ENCODE data around the gene ANKRD39.
A peak's percentile ranks its signal among the peaks of the same experiment; 100 is the strongest.

The ANKRD39 gene

DNA sequence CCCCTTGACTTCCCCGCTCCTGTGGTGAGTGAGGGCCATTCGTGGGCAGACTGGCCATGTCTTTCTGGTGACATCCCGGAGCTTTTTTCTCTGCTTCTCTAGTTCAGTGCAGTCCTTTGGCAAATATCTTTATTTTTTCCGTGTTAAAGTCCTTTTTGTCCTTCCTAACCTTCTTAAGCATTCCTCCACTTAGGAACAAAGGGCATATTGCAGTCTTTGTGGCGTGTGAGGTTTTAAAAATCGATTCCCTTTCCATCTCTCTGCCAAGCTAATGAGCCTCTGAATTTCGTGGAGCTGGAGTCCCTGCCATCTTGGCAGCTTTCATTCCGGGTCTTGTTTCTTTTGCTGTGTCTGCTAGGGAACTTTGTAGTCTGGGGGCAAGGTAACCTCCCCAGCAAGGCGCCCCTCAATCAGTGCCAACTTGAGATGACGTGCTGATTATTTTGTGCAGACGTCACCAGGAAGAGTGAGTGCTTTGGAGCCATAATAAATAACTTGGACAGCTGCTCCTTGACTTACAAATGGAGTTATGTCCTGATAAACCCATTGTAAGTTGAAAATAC lies 36.6 kb downstream of the ANKRD39 start:
- peaks cover 83% of the 10 kb centered on the region for H3K79me2 ChIP-seq (ENCODE audit: low read length)

DNA sequence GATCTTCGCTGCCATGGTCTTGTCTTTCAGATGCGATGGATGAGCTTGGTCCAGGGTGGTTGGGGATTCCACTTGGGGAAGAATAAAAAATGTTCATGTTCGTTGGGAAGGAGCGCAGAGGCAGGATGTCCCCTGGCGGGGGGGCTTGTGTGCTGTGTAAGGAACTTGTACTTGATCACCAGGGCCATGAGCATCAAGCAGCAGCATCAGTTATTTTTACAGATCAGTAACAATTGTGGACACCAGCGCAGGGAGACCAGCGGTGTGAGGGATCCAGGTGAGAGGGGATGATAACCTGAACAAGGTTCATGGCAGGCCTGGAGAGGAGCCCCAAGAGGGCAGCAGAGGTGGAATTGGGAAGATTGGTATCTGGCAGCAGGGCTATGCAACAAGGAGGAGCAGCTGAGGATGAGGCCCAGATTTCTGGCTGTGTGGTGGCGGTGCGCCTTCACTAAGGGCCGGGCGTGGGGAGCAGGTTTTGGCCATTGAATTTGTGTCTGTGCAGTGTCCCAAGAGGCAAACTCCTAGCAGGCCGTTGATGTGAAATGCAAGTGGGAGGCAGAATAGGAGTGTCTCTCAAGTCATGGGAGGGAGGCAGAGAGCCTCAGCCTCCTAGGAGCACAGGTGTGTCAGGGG lies 37.8 kb downstream of the ANKRD39 start:
- Histone ChIP-seq H3K36me3 (replicated peaks; ENCODE audit: insufficient read depth, low read length) (peaks cover 3% of the 10 kb centered on the region; the same call in 1 of the 2 replicates), H3K27ac (ENCODE audit: low read length) (no peak overlapping the region), H3K9me2 (replicated peaks; ENCODE audit: insufficient read depth, low read length) (no peaks in the 10 kb centered on the region), H3K79me2 (ENCODE audit: low read length) (peaks cover 78% of the 10 kb centered on the region), H3K4me3 (ENCODE audit: low read length) (no peak overlapping the region), H3F3A (ENCODE audit: insufficient read depth, low read length) (peaks cover 6% of the 10 kb centered on the region; the same call in 1 of the 2 replicates), H3K4me1 (ENCODE audit: low read length) (peaks cover 22% of the 10 kb centered on the region), H3K27me3 (replicated peaks; ENCODE audit: insufficient read depth, low read length) (no peaks in the 10 kb centered on the region), H3K9ac (ENCODE audit: low read length) (no peak overlapping the region), H4K20me1 (ENCODE audit: insufficient read depth, low read length) (0 out of 2 replicates have a peak, but pooled peaks cover 7% of the 10 kb centered on the region), H2AFZ (ENCODE audit: low read length) (no peak overlapping the region), H3K4me2 (ENCODE audit: low read depth, low read length) (no peak overlapping the region), H3K9me3 (replicated peaks; ENCODE audit: insufficient read depth, low read length) (no peaks in the 10 kb centered on the region)
- TF ChIP-seq EZH2phosphoT487 (IDR thresholded peaks at IDR 0.05; ENCODE audit: low read length) = no peak
- TF ChIP-seq CTCF (IDR thresholded peaks at IDR 0.05; ENCODE audit: low read length) = no peak
- TF ChIP-seq EZH2 (optimal IDR thresholded peaks at IDR 0.05; ENCODE audit: low read depth, low read length) = no peak
- DNase-seq = no peak

More for the DNA sequence above, 36.6 kb downstream of the ANKRD39 start:
- H3K9me2 ChIP-seq (replicated peaks; ENCODE audit: insufficient read depth, low read length) = no peaks in the 10 kb centered on the region
- 0 out of 2 replicates have a peak, but pooled peaks cover 7% of the 10 kb centered on the region for H4K20me1 ChIP-seq (ENCODE audit: insufficient read depth, low read length)
- no peak overlapping the region for H3K4me3 ChIP-seq (ENCODE audit: low read length)
- H3K27me3 ChIP-seq (replicated peaks; ENCODE audit: insufficient read depth, low read length) = no peaks in the 10 kb centered on the region
- no peak for TF ChIP-seq EZH2phosphoT487 (IDR thresholded peaks at IDR 0.05; ENCODE audit: low read length)
- TF ChIP-seq CTCF (IDR thresholded peaks at IDR 0.05; ENCODE audit: low read length) = no peak
- no peak for TF ChIP-seq EZH2 (optimal IDR thresholded peaks at IDR 0.05; ENCODE audit: low read depth, low read length)
- H2AFZ ChIP-seq (ENCODE audit: low read length) = no peak overlapping the region
- no peak for DNase-seq
- H3K36me3 ChIP-seq (replicated peaks; ENCODE audit: insufficient read depth, low read length) = peaks cover 3% of the 10 kb centered on the region; the same call in 1 of the 2 replicates
- no peak overlapping the region for H3K4me2 ChIP-seq (ENCODE audit: low read depth, low read length)
- no peak overlapping the region for H3K9ac ChIP-seq (ENCODE audit: low read length)
- peaks cover 20% of the 10 kb centered on the region; the same call in 1 of the 2 replicates for H3K4me1 ChIP-seq (ENCODE audit: low read length)
- no peak overlapping the region for H3K27ac ChIP-seq (ENCODE audit: low read length)
- H3K9me3 ChIP-seq (replicated peaks; ENCODE audit: insufficient read depth, low read length) = no peaks in the 10 kb centered on the region
- peaks cover 3% of the 10 kb centered on the region; the same call in 1 of the 2 replicates for H3F3A ChIP-seq (ENCODE audit: insufficient read depth, low read length)

DNA sequence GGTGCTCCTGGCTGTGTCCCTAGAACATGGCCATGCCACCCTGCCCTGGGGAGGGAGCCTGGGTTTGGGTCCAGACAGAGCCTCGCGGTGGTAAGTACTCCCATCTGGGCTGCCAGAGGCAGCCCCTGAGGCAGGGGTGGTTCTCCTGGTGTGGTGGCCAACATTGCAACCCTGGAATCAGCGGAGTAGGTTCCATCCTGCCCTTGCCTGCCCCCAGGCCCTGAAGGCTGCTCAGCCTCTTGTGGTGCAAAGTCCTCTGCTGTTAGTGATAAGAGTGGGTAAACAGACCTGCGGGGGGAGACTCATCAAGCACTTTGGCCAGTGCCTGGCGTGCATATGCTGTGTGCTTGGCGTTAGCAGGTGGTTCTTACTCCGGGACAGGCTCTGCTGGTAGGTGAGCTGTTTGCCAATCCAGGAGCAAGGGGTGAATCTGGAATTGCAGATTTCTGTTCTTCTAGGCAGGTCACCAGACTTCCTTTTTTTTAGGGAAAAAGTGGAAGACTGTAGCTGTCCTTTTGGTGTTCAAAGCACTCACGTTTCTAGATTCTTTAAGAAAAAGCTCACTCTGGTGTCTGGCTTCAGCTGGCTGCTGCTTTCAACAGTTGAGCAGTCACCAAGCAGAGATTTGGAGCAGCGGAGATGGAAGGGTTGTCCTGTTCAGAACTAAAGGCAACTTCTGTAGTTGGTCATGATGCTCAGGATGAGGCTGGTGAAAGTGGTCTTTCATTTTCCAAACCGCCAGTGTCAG lies 38.5 kb downstream of the ANKRD39 start:
- H3K9me2 ChIP-seq (replicated peaks; ENCODE audit: insufficient read depth, low read length) = no peaks in the 10 kb centered on the region
- 0 out of 2 replicates have a peak, but pooled peaks cover 7% of the 10 kb centered on the region for H4K20me1 ChIP-seq (ENCODE audit: insufficient read depth, low read length)
- H3K4me1 ChIP-seq (ENCODE audit: low read length) = peaks cover 24% of the 10 kb centered on the region
- peak overlapping the region; percentile 27; the same call in 1 of the 2 replicates for H3K4me2 ChIP-seq (ENCODE audit: low read depth, low read length)
- H3K9ac ChIP-seq (ENCODE audit: low read length) = no peak overlapping the region
- no peak overlapping the region for H2AFZ ChIP-seq (ENCODE audit: low read length)
- H3K36me3 ChIP-seq (replicated peaks; ENCODE audit: insufficient read depth, low read length) = peaks cover 3% of the 10 kb centered on the region; the same call in 1 of the 2 replicates
- peaks cover 8% of the 10 kb centered on the region; the same call in 1 of the 2 replicates for H3F3A ChIP-seq (ENCODE audit: insufficient read depth, low read length)
- H3K4me3 ChIP-seq (ENCODE audit: low read length) = no peak overlapping the region
- H3K27ac ChIP-seq (ENCODE audit: low read length) = no peak overlapping the region
- H3K79me2 ChIP-seq (ENCODE audit: low read length) = peaks cover 71% of the 10 kb centered on the region
- TF ChIP-seq CTCF (IDR thresholded peaks at IDR 0.05; ENCODE audit: low read length) (no peak), EZH2 (optimal IDR thresholded peaks at IDR 0.05; ENCODE audit: low read depth, low read length) (no peak), EZH2phosphoT487 (IDR thresholded peaks at IDR 0.05; ENCODE audit: low read length) (no peak)
- H3K27me3 ChIP-seq (replicated peaks; ENCODE audit: insufficient read depth, low read length) = no peaks in the 10 kb centered on the region
- DNase-seq = no peak
- H3K9me3 ChIP-seq (replicated peaks; ENCODE audit: insufficient read depth, low read length) = no peaks in the 10 kb centered on the region
